ENCODE data around the gene GMDS.
A peak's percentile ranks its signal among the peaks of the same experiment; 100 is the strongest.

The GMDS gene

DNA sequence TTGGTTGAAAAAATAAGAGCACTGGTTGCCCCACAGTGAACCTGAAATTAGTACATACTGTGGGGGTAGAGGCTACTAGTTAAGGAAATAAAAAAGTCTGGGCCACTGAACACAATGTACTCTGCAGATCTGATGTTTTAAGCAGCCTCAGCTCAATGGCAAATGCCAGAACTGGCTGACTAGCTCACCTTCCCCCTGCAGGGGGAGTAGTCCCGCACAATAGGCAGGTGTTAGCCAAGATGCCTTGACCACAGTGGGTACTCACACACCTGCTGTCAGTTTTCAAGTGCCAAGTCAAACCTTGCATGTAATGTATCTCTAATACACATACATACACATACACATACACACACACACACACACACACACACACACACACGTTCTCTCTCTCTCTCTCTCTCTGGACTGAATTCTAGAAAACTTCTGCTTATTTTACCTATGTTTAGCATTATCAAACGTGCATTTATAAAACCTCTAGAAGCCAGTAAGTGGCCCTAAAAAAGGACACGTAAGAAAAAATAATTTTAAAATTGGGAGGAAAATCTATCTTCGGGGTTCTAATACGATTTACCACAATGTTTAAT is 36.1 kb downstream of the GMDS start:
- DNase-seq (ENCODE audit: insufficient read length, low spot score): peak; percentile 21
- peak; percentile 93 for FAIRE-seq

DNA sequence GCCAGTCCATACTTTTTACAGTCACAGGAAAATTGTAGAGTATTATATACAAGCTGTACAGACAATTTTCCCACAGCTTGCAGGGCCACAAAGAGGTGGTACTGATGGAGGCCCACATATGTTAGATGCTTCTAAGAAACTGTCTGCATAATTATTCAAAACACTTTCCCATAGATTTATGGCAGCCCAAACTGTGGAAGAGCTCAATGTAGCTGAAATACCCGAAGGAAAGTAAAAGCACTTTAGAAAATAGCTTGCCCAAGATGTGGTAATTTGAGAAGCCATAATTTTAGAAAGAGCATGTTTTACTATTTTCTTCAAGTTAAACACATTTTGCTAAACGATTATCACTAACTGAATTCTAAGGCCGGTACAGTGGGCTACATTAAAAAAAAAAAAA is 36.9 kb downstream of the GMDS start:
- DNase-seq (ENCODE audit: insufficient read length, low spot score) (no peak), FAIRE-seq (no peak)

GRCh38 chr6:2205396-2205795 is 40.0 kb downstream of the GMDS start:
- no peak for DNase-seq (ENCODE audit: insufficient read length, low spot score)
- FAIRE-seq: no peak

- no peak for DNase-seq (ENCODE audit: insufficient read length, low spot score)
- no peak for FAIRE-seq
Observed at GRCh38 chr6:2204272-2204671, 41.1 kb downstream of the GMDS start.

DNA sequence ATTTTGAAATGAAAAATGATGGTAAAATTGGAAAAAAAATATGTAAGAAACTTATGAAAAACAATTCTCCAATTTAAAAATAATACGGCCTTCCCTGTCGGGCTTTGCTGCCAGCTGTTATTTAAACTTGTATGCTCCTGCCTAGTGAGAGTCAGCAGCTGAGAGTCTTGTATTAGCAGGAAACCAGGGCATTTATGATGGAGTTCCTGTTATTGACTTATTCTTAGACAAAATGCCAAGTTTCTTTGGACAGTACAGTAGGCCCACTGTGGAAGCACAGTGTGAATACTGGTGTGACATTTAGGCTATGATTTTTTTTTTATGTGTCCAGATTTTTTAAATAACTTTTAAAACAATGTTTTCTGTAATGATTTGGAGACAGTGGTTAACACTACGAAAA is 42.1 kb downstream of the GMDS start:
- DNase-seq (ENCODE audit: insufficient read length, low spot score) (no peak), FAIRE-seq (no peak)

DNA sequence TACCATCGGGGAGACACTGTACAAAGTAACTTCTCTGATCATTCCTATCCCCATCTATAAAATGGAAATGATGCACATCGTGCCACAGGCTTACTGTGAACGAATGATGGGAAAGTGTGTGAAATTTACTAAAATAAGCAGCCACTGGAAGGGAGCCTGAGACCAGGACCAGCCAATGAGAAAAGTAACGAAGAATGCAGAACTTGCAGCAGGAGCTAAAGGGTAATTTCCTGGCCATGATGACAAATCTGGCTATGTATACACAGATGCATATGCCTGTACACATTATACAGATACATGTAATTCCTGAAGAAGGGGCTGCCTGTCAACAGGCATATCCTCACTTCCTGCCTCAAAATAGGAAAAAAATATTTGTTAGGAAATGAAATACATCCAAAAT is 47.4 kb downstream of the GMDS start:
- DNase-seq (ENCODE audit: insufficient read length, low spot score) (no peak), FAIRE-seq (no peak)

- FAIRE-seq (no peak), DNase-seq (ENCODE audit: insufficient read length, low spot score) (no peak)
Observed at GRCh38 chr6:2197177-2197671, 48.2 kb downstream of the GMDS start.

- no peak for FAIRE-seq
- DNase-seq (ENCODE audit: insufficient read length, low spot score): peak; percentile 48
Observed at GRCh38 chr6:2196079-2196679, 49.2 kb downstream of the GMDS start.

DNA sequence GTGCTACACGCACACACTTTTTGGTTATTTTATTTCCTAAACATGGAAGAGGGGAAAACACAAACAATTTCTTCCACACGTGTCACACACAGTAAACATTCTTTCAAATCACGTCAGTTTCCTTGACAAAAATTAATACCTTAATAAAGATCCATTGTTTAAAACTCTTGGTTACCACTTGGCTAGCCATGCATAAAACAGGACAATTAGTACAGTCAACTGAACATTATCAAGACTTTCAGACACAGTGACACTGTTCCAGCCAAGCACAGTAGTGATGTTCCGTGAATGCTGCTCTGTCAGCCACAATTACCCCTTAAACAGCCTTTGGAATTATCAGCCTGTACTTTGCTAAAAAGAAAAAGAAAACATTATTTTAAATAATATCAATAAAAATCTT is 50.8 kb downstream of the GMDS start:
- DNase-seq (ENCODE audit: insufficient read length, low spot score): no peak
- FAIRE-seq: no peak

GRCh38 chr6:2193931-2194330 is 51.5 kb downstream of the GMDS start:
- no peak for FAIRE-seq

GRCh38 chr6:2192976-2193375 is 52.4 kb downstream of the GMDS start:
- DNase-seq (ENCODE audit: insufficient read length, low spot score): no peak
- no peak for FAIRE-seq

More at GRCh38 chr6:2193931-2194330, 51.5 kb downstream of the GMDS start:
- DNase-seq (ENCODE audit: insufficient read length, low spot score): no peak

GRCh38 chr6:2191390-2191740 is 54.0 kb downstream of the GMDS start:
- FAIRE-seq (no peak), DNase-seq (ENCODE audit: insufficient read length, low spot score) (no peak)

DNA sequence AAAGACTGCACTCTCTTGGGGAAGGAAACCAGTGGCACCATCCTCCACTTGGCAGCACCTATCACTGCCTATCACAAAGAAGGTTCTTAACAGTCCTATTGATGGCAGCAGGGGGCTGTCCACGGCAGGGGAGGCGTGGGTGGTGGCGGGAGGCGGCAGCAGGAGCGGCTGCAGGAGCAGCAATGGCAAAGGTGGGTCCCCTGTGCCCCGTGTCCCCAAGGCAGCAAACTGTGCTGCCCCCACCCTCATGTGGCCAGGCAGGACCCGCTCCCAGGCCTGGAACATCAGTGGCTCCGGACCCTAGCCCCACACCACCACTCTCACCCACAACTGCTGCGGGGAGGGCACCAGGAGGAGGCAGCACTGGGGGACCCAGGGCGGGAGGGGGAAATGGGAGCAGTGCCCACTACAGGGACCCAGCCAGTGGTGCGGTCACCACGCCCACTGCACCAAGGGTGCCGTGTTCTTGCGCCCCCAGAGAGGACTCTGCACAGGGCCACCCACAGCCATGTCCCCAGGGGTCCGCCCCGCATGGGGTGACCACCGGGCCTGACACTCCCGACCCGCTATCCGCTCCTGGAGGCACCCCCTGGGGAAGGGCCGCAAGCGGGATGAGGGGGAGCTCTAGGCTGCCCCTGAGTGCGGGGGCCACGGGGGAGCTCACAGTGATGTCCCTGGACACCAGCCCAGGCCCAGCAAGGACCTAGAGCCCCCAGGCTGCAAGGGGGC is 54.6 kb downstream of the GMDS start:
- DNase-seq (ENCODE audit: insufficient read length, low spot score) (no peak), FAIRE-seq (no peak)

DNA sequence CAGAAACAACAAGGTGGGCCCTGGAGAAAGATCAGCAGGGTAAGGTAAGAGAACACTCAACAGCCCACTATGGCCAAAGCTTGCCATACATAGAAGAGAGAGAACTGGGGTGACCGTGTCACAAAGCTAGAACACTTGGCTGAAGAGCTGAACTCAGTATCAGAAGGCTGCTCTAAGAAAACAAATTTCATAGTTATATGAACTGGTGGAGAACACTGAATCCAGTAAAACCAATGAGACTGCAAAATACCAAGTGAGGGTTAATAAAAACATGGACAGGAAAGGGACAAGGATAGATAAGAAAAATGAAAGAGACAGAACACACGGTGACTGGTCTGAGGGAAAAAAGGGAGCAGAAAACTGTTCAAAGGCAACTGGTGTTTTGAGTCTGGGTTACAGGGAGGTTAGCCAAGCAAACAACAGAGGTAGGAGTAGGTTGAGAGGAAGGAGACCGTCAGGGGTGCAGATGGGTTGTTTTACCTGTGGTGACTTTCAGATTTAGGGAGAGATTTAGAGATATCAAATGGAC is 56.5 kb downstream of the GMDS start:
- DNase-seq (ENCODE audit: insufficient read length, low spot score): no peak

GRCh38 chr6:2188397-2188796 is 57.0 kb downstream of the GMDS start:
- FAIRE-seq: no peak
- no peak for DNase-seq (ENCODE audit: insufficient read length, low spot score)

More for the DNA sequence above, 56.5 kb downstream of the GMDS start:
- FAIRE-seq: no peak

GRCh38 chr6:2187826-2188225 is 57.6 kb downstream of the GMDS start:
- no peak for DNase-seq (ENCODE audit: insufficient read length, low spot score)
- FAIRE-seq: no peak

DNA sequence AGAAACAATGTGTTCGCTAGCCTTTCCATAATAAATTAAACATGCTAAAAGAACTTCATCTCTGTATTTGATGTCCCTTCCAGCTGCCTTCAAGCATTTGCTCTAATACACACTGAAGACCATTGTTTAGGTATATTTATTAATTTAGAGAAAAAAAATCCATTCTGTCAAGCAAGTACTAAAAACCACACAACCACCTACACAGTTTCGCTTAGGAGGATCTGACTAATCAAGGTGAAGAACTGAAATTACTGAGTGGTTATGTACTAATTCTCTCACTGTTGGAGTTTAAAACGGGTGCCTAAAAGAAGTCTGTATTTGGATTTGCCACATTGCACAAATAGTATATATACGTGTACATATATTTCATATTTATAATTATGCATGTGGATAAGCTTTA is 58.9 kb downstream of the GMDS start:
- FAIRE-seq (no peak), DNase-seq (ENCODE audit: insufficient read length, low spot score) (no peak)

GRCh38 chr6:2185466-2185865 is 59.9 kb downstream of the GMDS start:
- FAIRE-seq (no peak), DNase-seq (ENCODE audit: insufficient read length, low spot score) (no peak)

- DNase-seq (ENCODE audit: insufficient read length, low spot score) (no peak), FAIRE-seq (no peak)
Observed at GRCh38 chr6:2184700-2185455, 60.5 kb downstream of the GMDS start.

DNA sequence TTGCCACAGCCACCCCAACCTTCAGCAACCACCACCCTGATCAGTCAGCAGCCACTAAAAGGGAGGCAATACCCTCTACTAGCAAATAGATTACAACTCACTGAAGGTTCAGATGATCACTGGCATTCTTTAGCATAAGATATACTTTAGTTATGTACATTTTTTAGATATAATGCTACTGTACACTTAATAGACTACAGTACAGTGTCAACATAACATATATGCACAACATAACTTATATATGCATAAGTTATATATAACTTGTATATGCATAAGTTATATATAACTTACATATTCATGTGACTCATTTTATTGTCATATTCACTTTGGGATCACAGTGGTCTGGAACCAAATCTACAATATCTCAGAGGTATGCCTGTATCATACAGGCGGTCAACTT is 61.7 kb downstream of the GMDS start:
- DNase-seq (ENCODE audit: insufficient read length, low spot score) (no peak), FAIRE-seq (no peak)

- no peak for DNase-seq (ENCODE audit: insufficient read length, low spot score)
- no peak for FAIRE-seq
Observed at GRCh38 chr6:2183246-2183645, 62.2 kb downstream of the GMDS start.

All from HTR-8/SVneo (cell line).